Glomerular endothelial cell (primary cell): ENCODE results near the gene PLA2G15. TPM values are rescaled to one million over a fixed set of nuclear protein-coding genes. Genes with fewer than 3 reads are reported as not detected.

Experiments
- DNase-seq: peaks from one replicate; pipeline ENCODE4 v3.0.0-alpha.2; 2011; ENCODE audit warnings: low read depth, low spot score; ENCODE audit errors: extremely low read depth
- total RNA-seq: library from RNA; depleted of rRNA; stranded (reverse); fragments of >200 nt; gene quantifications from 2 replicates; pipeline ENCODE4 v1.2.3, GENCODE V29; 2015

Gene PLA2G15
- total RNA-seq, 1 donor from 2014 or later: 46.9 TPM

DNA sequence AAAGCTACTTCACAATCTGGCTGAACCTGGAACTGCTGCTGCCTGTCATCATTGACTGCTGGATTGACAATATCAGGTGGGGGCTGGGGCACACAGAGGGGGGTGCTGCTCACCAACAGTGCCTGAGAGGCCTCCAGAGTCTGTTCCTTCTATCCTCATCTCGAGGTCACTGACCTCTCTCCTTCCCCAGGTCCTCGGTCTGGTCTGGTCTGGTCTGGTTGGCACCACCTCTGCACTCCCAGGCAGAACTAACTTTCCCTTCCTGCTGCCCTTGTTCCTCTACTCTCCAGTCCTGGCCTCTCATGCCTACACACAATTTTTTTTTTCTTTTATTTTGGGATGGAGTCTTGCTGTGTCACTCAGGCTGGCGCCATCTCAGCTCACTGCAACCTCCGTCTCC lies 4.2 kb downstream of the PLA2G15 start:
- no peak for DNase-seq

DNA sequence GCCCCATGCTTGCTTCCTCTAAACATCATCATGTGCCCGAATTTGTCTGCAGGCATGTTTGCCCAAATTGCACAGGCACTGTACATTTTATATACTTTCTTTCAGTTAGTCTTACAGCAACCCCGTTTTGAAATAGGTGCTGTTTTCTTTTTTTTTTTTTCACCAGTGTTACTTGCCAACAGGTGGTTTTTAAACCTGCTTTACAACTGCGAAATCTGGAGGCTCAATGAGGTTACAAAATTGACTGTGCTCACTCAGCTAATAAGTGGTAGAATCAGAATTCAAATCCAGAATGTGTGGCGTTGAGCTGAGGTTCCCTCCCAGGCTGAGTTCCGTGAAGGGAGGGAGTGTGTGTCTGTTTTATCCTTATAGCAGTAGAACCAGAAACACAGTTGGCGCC lies 5.8 kb downstream of the PLA2G15 start:
- no peak for DNase-seq

GRCh38 chr16:68251832-68252231 lies 6.7 kb downstream of the PLA2G15 start:
- DNase-seq: no peak

GRCh38 chr16:68252383-68252782 lies 7.2 kb downstream of the PLA2G15 start:
- no peak for DNase-seq

GRCh38 chr16:68253721-68254120 lies 8.5 kb downstream of the PLA2G15 start:
- no peak for DNase-seq

DNA sequence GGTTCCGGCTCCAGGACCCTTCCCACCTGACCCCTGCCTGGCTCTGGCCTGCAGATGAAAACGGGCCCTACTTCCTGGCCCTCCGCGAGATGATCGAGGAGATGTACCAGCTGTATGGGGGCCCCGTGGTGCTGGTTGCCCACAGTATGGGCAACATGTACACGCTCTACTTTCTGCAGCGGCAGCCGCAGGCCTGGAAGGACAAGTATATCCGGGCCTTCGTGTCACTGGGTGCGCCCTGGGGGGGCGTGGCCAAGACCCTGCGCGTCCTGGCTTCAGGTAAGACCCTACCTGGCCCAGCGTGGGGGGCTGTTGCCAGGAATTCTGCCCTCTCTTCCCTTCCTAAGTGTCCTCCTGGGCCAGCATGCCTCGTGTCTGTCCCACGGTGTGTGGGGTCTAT lies 10.5 kb downstream of the PLA2G15 start:
- DNase-seq: no peak

- DNase-seq: no peak
Measured at GRCh38 chr16:68257251-68257905, 12.2 kb downstream of the PLA2G15 start.

GRCh38 chr16:68257906-68258800 lies 13.0 kb downstream of the PLA2G15 start:
- no peak for DNase-seq

- no peak for DNase-seq
Measured at GRCh38 chr16:68259007-68259825, 14.0 kb downstream of the PLA2G15 start.

DNA sequence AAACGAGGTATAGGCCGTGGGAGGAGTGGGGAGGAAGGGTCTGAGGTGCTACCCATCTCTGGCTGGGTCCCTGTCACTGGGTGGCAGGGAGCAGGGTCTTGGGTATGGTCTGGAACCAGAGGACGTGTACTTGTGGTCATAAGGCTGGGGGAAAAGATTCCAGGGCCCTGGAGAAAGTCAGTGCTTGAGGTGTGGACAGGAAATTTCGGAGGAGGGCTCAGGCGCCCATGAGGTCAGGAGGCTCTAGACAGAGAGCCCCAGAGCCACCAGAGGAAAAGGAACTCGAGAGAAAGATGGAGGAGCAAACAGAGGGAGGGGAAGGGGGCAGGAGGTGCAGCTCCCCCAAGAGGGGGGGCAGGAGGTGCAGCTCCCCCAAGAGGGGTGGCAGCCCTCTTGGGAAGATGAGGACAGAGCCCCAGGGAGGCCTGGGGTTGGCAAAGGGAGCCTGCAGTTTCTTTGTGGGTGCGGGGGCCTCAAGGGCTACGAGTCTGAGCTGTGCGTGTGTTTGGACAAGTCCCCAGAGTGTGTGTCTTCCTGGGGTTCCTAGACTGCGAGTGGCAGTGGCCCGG lies 18.5 kb downstream of the PLA2G15 start:
- no peak for DNase-seq

- DNase-seq: no peak
Measured at GRCh38 chr16:68264128-68265077, 19.2 kb downstream of the PLA2G15 start, which contains the start of gene SLC7A6. Gene SLC7A6 (plus strand): TSS chr16:68264526. CDS start chr16:68274727, 10,201 bp downstream.

DNA sequence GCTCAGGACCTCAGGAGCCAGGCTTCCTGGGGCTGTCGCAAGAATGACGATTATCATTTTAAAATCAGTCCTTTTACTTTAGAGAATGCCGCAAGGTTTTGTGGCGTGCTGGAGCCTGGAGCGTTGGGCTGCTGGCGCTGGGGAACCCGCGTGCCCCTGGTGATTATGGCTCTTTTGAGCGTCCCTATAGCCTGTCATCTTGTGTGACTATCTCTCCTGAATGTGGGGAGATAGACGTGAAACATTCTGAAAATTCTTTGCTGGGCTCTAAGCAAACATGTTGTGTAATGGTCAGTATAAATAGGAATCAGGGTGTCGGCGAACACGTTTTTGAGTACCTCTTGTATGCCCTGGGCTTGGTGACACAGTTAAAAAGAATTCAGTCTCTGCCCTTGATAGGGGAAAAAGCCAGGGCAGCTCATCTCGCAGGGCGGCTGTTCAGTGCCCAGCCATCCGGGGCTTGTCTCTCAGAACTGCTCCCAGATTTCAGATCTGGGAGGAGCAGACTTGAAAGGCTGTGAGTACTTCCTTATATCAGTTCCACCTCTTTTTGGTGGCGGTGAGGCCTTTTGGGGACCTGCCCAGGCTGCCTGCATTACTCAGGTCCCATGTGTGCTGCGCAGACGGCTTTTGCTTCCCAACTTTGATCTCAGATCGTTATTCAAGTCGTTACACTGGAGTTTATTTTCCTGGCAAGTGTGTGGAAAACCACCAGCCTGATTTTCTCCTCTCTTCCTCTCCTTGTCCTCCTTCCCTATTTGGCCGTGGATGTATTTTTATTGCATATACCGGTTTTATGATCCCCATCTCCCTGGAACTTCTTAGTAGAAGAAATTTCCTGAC lies 20.1 kb downstream of the PLA2G15 start:
- no peak for DNase-seq

DNA sequence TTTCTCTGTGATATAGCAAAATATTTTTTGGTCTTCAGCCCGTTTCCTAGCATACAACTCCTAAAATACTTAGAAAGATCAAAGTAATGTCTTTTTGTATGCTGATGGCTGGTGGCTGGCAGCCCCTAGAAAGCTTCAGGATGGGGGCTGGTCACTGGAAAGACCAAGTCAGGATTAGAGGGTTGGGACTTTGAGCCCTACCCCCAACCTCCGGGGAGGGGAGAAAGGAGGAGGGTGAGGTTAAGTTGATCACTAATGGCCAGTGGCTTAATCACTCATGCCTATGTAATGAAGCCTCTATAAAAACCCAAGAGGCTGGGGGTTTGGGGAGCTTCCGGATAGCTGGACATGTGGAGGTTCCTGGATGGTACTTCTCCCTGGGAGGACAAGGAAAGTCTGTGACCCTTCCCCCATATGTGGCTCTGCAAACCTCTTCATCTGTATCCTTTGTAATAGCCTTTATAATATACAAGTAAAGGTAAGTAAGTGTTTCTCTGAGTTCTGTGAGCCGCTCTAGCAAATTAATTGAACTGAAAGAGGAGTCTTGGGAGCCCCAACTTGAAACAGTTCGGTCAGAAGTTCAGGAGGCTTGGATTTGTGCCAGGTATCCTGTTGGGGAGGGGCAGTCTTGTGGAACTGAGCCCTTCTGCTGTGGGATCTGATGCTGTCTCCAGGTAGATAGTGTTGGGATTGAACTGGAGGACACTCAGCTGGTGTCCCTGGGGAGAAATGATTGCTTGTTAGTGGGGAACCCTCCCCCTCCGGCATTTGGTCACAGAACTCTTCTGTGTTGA lies 22.6 kb downstream of the PLA2G15 start:
- no peak for DNase-seq

DNA sequence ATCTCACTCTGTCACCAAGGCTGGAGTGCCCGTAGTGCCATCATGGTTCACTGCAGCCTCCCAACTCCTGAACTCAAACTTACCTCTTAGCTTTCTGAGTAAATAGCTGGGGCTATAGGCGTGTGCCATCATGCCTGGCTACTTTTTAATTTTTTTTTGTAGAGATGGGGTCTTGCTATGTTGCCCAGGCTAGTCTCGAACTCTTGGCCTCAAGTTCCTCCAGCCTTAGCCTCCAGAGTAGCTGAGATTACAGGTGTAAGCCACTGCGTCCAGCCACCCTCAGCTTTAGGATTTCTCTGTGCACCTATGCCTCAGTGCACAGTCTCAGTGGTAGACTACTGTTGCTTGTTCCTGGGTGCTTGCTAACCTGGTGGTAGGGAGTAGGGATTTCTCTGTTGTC lies 24.6 kb downstream of the PLA2G15 start:
- DNase-seq: no peak

- DNase-seq: no peak
Measured at GRCh38 chr16:68270353-68270752, 25.2 kb downstream of the PLA2G15 start.

GRCh38 chr16:68272507-68273209 lies 27.5 kb downstream of the PLA2G15 start:
- no peak for DNase-seq

DNA sequence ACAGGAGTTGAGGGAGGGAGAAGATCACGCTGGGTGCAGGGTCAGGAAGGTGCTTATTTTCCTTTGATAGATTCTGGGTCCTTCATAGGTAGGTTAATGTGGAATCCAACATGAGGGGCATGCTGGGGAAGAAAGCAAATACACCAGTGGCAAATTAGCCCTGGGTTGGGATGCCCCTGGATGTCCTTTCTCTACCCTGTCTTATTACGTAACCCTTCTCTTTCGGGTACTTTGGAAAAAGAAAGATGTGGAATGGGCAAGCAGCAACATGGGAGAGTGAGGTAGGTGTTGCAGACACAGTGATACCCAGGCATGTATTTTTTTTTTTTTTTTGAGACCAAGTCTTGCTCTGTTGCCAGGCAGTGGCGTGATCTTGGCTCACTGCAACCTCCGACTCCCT lies 28.3 kb downstream of the PLA2G15 start:
- no peak for DNase-seq
